HepG2 (cell line): ENCODE measurements around the gene IQCN. TPM values are rescaled to one million over a fixed set of nuclear protein-coding genes. Genes with fewer than 3 reads are reported as not detected.

Experiments
- AGO2 ChIP-seq: fragments of 200-400 bp; formaldehyde crosslinking; optimal IDR thresholded peaks from 2 replicates; pipeline ENCODE3; 2017; ENCODE audit warnings: mild to moderate bottlenecking, low read depth, low read length, moderate library complexity
- HES4 ChIP-seq: sonication (generic); formaldehyde crosslinking; IDR thresholded peaks from 2 replicates; pipeline ENCODE4 v1.9.0; 2021; ENCODE audit warnings: mild to moderate bottlenecking, missing genetic modification reagents, borderline replicate concordance
- MAFG ChIP-seq: sonication (generic); formaldehyde crosslinking; IDR thresholded peaks from 2 replicates; pipeline ENCODE4 v1.5.1; 2020; ENCODE audit warnings: mild to moderate bottlenecking, missing genetic modification reagents
- MED13 ChIP-seq: sonication (generic); formaldehyde crosslinking; IDR thresholded peaks from 2 replicates; pipeline ENCODE4 v1.5.0; 2020; ENCODE audit warnings: missing genetic modification reagents
- PHF21A ChIP-seq: sonication (generic); formaldehyde crosslinking; IDR thresholded peaks from 2 replicates; pipeline ENCODE4 v1.5.0; 2020; ENCODE audit warnings: mild to moderate bottlenecking, missing genetic modification reagents
- REPIN1 ChIP-seq: sonication (generic); formaldehyde crosslinking; IDR thresholded peaks from 2 replicates; pipeline ENCODE4 v1.8.0; 2022; ENCODE audit warnings: missing genetic modification reagents, low read depth, mild to moderate bottlenecking, borderline replicate concordance
- SAFB2 ChIP-seq: sonication (generic); formaldehyde crosslinking; IDR thresholded peaks from 2 replicates; pipeline ENCODE4 v1.5.1; 2020; ENCODE audit warnings: missing genetic modification reagents, low read depth, mild to moderate bottlenecking, borderline replicate concordance
- TAF15 ChIP-seq: fragments of 200-400 bp; formaldehyde crosslinking; IDR thresholded peaks from one replicate; pipeline ENCODE4 v1.6.1; 2018; ENCODE audit warnings: mild to moderate bottlenecking, low read depth, low read length; ENCODE audit not compliant: poor library complexity, severe bottlenecking
- ZNF24 ChIP-seq: fragments of 450-650 bp; IDR thresholded peaks from 2 replicates; pipeline ENCODE4 v1.6.1; 2017; ENCODE audit warnings: antibody characterized with exemption, mild to moderate bottlenecking
- ZNF251 ChIP-seq: sonication (generic); formaldehyde crosslinking; IDR thresholded peaks from 2 replicates; pipeline ENCODE4 v1.9.0; 2021; ENCODE audit warnings: mild to moderate bottlenecking, missing genetic modification reagents
- ZNF335 ChIP-seq: sonication (generic); formaldehyde crosslinking; IDR thresholded peaks from 2 replicates; pipeline ENCODE4 v1.4.0; 2020; ENCODE audit warnings: missing genetic modification reagents
- ZNF431 ChIP-seq: sonication (generic); formaldehyde crosslinking; IDR thresholded peaks from 2 replicates; pipeline ENCODE4 v1.9.0; 2022; ENCODE audit warnings: missing genetic modification reagents, low read depth, mild to moderate bottlenecking, borderline replicate concordance
- ZNF432 ChIP-seq: sonication (generic); formaldehyde crosslinking; IDR thresholded peaks from 2 replicates; pipeline ENCODE4 v1.5.0; 2020; ENCODE audit warnings: missing genetic modification reagents, mild to moderate bottlenecking, borderline replicate concordance
- ZNF614 ChIP-seq: IDR thresholded peaks from 2 replicates; pipeline ENCODE4 v1.6.1; 2018; ENCODE audit warnings: missing biosample characterization, missing genetic modification reagents, inconsistent platforms, borderline replicate concordance
- ZNF660 ChIP-seq: sonication (generic); formaldehyde crosslinking; IDR thresholded peaks from 2 replicates; pipeline ENCODE4 v1.5.1; 2020; ENCODE audit warnings: mild to moderate bottlenecking, low read depth, missing genetic modification reagents, borderline replicate concordance
- ZNF83 ChIP-seq: sonication (generic); formaldehyde crosslinking; IDR thresholded peaks from 2 replicates; pipeline ENCODE4 v1.4.0; 2020; ENCODE audit warnings: missing genetic modification reagents, mild to moderate bottlenecking, borderline replicate concordance
- polyA plus RNA-seq, 8 experiments: library from polyadenylated mRNA; depleted of rRNA in 3 of 8; stranded (reverse) in 7 of 8; unstranded in 1 of 8; fragments of >200 nt; fragmentation: Illumina TruSeq in 4 of 8; extraction: Trizol in 4 of 8; gene quantifications; 2 replicates each; pipeline versions ENCODE4 v1.2.1 to v1.2.3, GENCODE V29; 2011 to 2016; ENCODE audit warnings: low read depth in 4 of 8, missing spikeins in 1 of 8, mixed read lengths in 1 of 8; ENCODE audit not compliant: insufficient read depth in 1 of 8
- total RNA-seq, 5 experiments: library from RNA; depleted of rRNA; stranded (reverse); fragments of >200 nt; fragmentation: Illumina TruSeq; extraction: Trizol; gene quantifications; 2 replicates each; pipeline ENCODE4 v1.2.3, GENCODE V29; 2016; ENCODE audit warnings: low read depth in 1 of 5
- TF ChIP-seq, protein P1 (sequence below): IDR thresholded peaks from 2 replicates; pipeline ENCODE4 v1.6.1; 2016; ENCODE audit warnings: low read depth
- TF ChIP-seq, protein P2 (sequence below): sonication (generic); formaldehyde crosslinking; IDR thresholded peaks from 2 replicates; pipeline ENCODE4 v1.5.0; 2020; ENCODE audit warnings: missing genetic modification reagents
- TF ChIP-seq, protein P3 (sequence below): sonication (generic); formaldehyde crosslinking; IDR thresholded peaks from 2 replicates; pipeline ENCODE4 v1.8.0; 2022; ENCODE audit warnings: mild to moderate bottlenecking, missing genetic modification reagents; ENCODE audit not compliant: insufficient replicate concordance
- TF ChIP-seq, protein P4 (sequence below): sonication (generic); formaldehyde crosslinking; IDR thresholded peaks from 2 replicates; pipeline ENCODE4 v1.9.0; 2021; ENCODE audit warnings: missing genetic modification reagents, mild to moderate bottlenecking, borderline replicate concordance
- TF ChIP-seq, protein P5 (sequence below): sonication (generic); formaldehyde crosslinking; IDR thresholded peaks from 2 replicates; pipeline ENCODE4 v1.5.0; 2020; ENCODE audit warnings: missing genetic modification reagents

IQCN gene
- total and polyA plus RNA-seq, 2 of the 13 experiments (the other 11 are each of a cell fraction or from before 2014, with no cell fraction given) = 0.04 to 0.18 TPM

DNA sequence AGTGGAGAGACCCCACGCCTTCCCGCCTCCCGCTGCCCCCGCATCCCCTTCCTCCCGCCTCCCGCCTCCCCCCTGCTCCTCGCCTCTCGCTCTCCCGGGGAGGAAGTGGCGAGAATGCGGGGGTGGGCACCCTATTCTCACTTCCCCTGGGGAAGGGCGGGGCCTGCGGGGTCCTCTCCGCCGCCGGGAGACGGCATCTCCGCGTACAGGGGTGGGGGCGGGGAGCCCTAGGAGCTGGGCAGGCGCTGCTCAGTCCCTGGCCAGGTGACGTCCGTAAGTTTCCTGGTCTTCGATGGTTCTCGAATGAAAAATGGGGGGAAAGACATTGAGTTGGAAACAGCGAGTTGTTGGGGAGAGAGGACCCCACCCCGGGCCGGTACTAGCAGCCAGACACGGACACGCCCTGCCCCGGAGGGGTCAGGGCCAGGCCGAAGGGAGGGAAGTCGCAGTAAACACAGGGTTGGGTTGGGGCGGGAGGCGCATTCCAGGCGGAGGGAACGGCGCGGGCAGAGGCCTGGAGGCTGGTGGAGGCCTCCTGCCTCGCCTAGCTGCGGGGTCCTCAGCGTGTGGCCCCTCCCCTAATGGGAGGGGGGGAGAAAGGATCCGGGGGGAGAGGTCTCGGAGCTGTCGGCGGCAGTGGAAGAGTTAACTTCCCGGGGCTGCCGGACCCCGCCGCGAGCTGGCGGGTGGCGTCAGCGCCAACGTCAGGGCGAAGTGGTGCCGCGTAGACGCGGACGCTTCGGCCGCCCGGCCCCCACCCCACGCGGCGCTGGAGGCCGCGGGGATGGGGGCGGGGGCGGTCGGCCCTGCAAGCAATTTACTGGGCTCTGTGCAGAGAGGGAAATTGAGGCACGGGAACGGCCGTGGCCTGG lies 17.6 kb upstream of the IQCN start (continued):
- TF ChIP-seq, protein P1, sequence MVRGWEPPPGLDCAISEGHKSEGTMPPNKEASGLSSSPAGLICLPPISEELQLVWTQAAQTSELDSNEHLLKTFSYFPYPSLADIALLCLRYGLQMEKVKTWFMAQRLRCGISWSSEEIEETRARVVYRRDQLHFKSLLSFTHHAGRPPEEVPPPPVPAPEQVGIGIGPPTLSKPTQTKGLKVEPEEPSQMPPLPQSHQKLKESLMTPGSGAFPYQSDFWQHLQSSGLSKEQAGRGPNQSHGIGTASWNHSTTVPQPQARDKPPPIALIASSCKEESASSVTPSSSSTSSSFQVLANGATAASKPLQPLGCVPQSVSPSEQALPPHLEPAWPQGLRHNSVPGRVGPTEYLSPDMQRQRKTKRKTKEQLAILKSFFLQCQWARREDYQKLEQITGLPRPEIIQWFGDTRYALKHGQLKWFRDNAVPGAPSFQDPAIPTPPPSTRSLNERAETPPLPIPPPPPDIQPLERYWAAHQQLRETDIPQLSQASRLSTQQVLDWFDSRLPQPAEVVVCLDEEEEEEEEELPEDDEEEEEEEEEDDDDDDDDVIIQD (CRISPR knock-in tag) = no peak
- TF ChIP-seq MED13 (CRISPR knock-in tag) = 0 out of 2 replicates have a peak, but pooled peaks have one; percentile 6
- peak; percentile 24; the same call in 1 of the 2 replicates for TF ChIP-seq ZNF335
- TF ChIP-seq, protein P2, sequence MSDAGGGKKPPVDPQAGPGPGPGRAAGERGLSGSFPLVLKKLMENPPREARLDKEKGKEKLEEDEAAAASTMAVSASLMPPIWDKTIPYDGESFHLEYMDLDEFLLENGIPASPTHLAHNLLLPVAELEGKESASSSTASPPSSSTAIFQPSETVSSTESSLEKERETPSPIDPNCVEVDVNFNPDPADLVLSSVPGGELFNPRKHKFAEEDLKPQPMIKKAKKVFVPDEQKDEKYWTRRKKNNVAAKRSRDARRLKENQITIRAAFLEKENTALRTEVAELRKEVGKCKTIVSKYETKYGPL = no peak
- no peak for TF ChIP-seq AGO2
- TF ChIP-seq ZNF24 = no peak
- TF ChIP-seq ZNF431 = no peak
- peak; percentile 62; the same call in 1 of the 2 replicates for TF ChIP-seq PHF21A (CRISPR knock-in tag)
- TF ChIP-seq ZNF614 (CRISPR knock-in tag) = no peak
- no peak for TF ChIP-seq TAF15
- TF ChIP-seq, protein P3, sequence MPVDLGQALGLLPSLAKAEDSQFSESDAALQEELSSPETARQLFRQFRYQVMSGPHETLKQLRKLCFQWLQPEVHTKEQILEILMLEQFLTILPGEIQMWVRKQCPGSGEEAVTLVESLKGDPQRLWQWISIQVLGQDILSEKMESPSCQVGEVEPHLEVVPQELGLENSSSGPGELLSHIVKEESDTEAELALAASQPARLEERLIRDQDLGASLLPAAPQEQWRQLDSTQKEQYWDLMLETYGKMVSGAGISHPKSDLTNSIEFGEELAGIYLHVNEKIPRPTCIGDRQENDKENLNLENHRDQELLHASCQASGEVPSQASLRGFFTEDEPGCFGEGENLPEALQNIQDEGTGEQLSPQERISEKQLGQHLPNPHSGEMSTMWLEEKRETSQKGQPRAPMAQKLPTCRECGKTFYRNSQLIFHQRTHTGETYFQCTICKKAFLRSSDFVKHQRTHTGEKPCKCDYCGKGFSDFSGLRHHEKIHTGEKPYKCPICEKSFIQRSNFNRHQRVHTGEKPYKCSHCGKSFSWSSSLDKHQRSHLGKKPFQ (CRISPR knock-in tag) = no peak
- TF ChIP-seq HES4 (CRISPR knock-in tag) = no peak; the same call in 1 of the 2 replicates
- TF ChIP-seq ZNF83 (CRISPR knock-in tag) = no peak
- no peak for TF ChIP-seq REPIN1 (CRISPR knock-in tag)
- TF ChIP-seq MAFG (CRISPR knock-in tag) = no peak
- TF ChIP-seq SAFB2 (CRISPR knock-in tag) = no peak
- TF ChIP-seq, protein P4, sequence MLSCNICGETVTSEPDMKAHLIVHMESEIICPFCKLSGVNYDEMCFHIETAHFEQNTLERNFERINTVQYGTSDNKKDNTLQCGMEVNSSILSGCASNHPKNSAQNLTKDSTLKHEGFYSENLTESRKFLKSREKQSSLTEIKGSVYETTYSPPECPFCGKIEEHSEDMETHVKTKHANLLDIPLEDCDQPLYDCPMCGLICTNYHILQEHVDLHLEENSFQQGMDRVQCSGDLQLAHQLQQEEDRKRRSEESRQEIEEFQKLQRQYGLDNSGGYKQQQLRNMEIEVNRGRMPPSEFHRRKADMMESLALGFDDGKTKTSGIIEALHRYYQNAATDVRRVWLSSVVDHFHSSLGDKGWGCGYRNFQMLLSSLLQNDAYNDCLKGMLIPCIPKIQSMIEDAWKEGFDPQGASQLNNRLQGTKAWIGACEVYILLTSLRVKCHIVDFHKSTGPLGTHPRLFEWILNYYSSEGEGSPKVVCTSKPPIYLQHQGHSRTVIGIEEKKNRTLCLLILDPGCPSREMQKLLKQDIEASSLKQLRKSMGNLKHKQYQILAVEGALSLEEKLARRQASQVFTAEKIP (CRISPR knock-in tag) = no peak
- TF ChIP-seq, protein P5, sequence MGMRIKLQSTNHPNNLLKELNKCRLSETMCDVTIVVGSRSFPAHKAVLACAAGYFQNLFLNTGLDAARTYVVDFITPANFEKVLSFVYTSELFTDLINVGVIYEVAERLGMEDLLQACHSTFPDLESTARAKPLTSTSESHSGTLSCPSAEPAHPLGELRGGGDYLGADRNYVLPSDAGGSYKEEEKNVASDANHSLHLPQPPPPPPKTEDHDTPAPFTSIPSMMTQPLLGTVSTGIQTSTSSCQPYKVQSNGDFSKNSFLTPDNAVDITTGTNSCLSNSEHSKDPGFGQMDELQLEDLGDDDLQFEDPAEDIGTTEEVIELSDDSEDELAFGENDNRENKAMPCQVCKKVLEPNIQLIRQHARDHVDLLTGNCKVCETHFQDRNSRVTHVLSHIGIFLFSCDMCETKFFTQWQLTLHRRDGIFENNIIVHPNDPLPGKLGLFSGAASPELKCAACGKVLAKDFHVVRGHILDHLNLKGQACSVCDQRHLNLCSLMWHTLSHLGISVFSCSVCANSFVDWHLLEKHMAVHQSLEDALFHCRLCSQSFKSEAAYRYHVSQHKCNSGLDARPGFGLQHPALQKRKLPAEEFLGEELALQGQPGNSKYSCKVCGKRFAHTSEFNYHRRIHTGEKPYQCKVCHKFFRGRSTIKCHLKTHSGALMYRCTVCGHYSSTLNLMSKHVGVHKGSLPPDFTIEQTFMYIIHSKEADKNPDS (CRISPR knock-in tag) = no peak
- no peak for TF ChIP-seq ZNF660 (CRISPR knock-in tag)
- TF ChIP-seq ZNF432 (CRISPR knock-in tag) = no peak
- TF ChIP-seq ZNF251 (CRISPR knock-in tag) = no peak
